B cell (primary cell): Measurements from ENCODE around the gene PTPRN. TPM values are rescaled to one million over a fixed set of nuclear protein-coding genes. Genes with fewer than 3 reads are reported as not detected.

ENCODE experiments used
- ATAC-seq: fragments of 200-7000 bp; cut with Tn5 transposase; one replicate; pipeline ENCODE4 v1.10.0; 2021; ENCODE audit warnings: low read depth, mild to moderate bottlenecking, moderate number of reproducible peaks, moderate library complexity
- CTCF ChIA-PET: fragments of 350-600 bp; sonication (Branson Sonifier 250); formaldehyde crosslinking; loops from one replicate; lab custom pipeline; 2021; ENCODE audit warnings: antibody characterized with exemption, inconsistent platforms; lab: Charles Lee
- POLR2A ChIA-PET: fragments of 350-600 bp; sonication (Branson Sonifier 250); formaldehyde crosslinking; loops from one replicate; lab custom pipeline; 2021; ENCODE audit warnings: antibody characterized with exemption; lab: Charles Lee
- DNase-seq: peaks from one replicate; pipeline ENCODE4 v3.0.0; 2013
- H2AFZ ChIP-seq: 2 replicates; pipeline ENCODE4 v1.6.1; 2012; ENCODE audit warnings: mild to moderate bottlenecking, low read depth, low read length; ENCODE audit not compliant: insufficient read depth, poor library complexity, severe bottlenecking
- H3K27ac ChIP-seq, 2 donors: 1 replicate in 1 of 2; 2 replicates in 1 of 2; pipeline ENCODE4 v1.5.1; 2012 to 2013; ENCODE audit warnings: low read length in 2 of 2, mild to moderate bottlenecking in 2 of 2, moderate library complexity in 1 of 2
- H3K27me3 ChIP-seq, 4 experiments: fragments of 200-600 bp in 1 of 4; sonication (generic) in 1 of 4; replicated peaks in 1 of 4; 1 replicate in 2 of 4; 2 replicates in 2 of 4; pipeline versions ENCODE4 v1.6.1 to v1.7.0; 2013 to 2016; ENCODE audit warnings: low read length in 3 of 4, mild to moderate bottlenecking in 2 of 4, mixed read lengths in 1 of 4, moderate library complexity in 1 of 4; ENCODE audit not compliant: insufficient read depth in 4 of 4, control insufficient read depth in 3 of 4; ENCODE audit errors: control extremely low read depth in 1 of 4
- H3K36me3 ChIP-seq, 2 experiments: replicated peaks in 1 of 2; 1 replicate in 1 of 2; 2 replicates in 1 of 2; pipeline versions ENCODE4 v1.6.1 to v1.7.1; 2013; ENCODE audit warnings: low read length in 1 of 2; ENCODE audit not compliant: insufficient read depth in 2 of 2, control insufficient read depth in 1 of 2; ENCODE audit errors: control extremely low read depth in 1 of 2, extremely low read depth in 1 of 2
- H3K4me1 ChIP-seq, 2 donors: fragments of 200-600 bp in 1 of 2; sonication (generic) in 1 of 2; 1 replicate in 1 of 2; 2 replicates in 1 of 2; pipeline versions ENCODE4 v1.5.1 to v1.6.1; 2013 to 2017; ENCODE audit warnings: low read length in 2 of 2; ENCODE audit not compliant: control insufficient read depth in 2 of 2, insufficient read depth in 2 of 2
- H3K4me2 ChIP-seq: replicated peaks from 2 replicates; pipeline ENCODE3; 2012; ENCODE audit warnings: mild to moderate bottlenecking, low read depth, low read length; ENCODE audit not compliant: poor library complexity, severe bottlenecking
- H3K4me3 ChIP-seq, 5 experiments: fragments of 200-600 bp in 1 of 5; sonication (generic) in 1 of 5; 1 replicate in 3 of 5; 2 replicates in 2 of 5; pipeline versions ENCODE4 v1.5.1 to v1.7.0; 2011 to 2016; ENCODE audit warnings: low read length in 4 of 5, mild to moderate bottlenecking in 4 of 5, low read depth in 2 of 5, control low read depth in 1 of 5, moderate library complexity in 1 of 5; ENCODE audit not compliant: insufficient read depth in 1 of 5; ENCODE audit errors: control extremely low read depth in 1 of 5, extremely low read depth in 1 of 5
- H3K79me2 ChIP-seq: fragments of 200-600 bp; sonication (generic); one replicate; pipeline ENCODE4 v1.6.0; 2016; ENCODE audit warnings: low read length; ENCODE audit not compliant: control insufficient read depth, insufficient read depth
- H3K9ac ChIP-seq: fragments of 200-600 bp; sonication (generic); 2 replicates; pipeline ENCODE4 v1.6.1; 2017; ENCODE audit warnings: mild to moderate bottlenecking, low read length, moderate library complexity
- H3K9me3 ChIP-seq, 3 donors: one replicate each; pipeline versions ENCODE4 v1.6.1 to v1.7.1; 2013; ENCODE audit warnings: low read length in 2 of 3; ENCODE audit not compliant: control insufficient read depth in 2 of 3, insufficient read depth in 1 of 3; ENCODE audit errors: control extremely low read depth in 1 of 3
- H4K20me1 ChIP-seq: 2 replicates; pipeline ENCODE4 v1.6.0; 2012; ENCODE audit warnings: mild to moderate bottlenecking, low read length; ENCODE audit not compliant: insufficient read depth, control insufficient read depth, poor library complexity, severe bottlenecking
- H3K27ac Mint-ChIP-seq: one replicate; pipeline ENCODE4 v1.8.0; 2021; ENCODE audit warnings: mixed read lengths
- H3K27me3 Mint-ChIP-seq: one replicate; pipeline ENCODE4 v1.8.0; 2021; ENCODE audit warnings: mixed read lengths
- H3K4me1 Mint-ChIP-seq: one replicate; pipeline ENCODE4 v1.8.0; 2021; ENCODE audit warnings: mixed read lengths
- H3K4me3 Mint-ChIP-seq: one replicate; pipeline ENCODE4 v1.8.0; 2021; ENCODE audit warnings: mixed read lengths
- H3K9me3 Mint-ChIP-seq: one replicate; pipeline ENCODE4 v1.8.0; 2022; ENCODE audit warnings: mixed read lengths; ENCODE audit not compliant: insufficient read depth
- CTCF ChIP-seq: fragments of 200-600 bp; IDR thresholded peaks from one replicate; pipeline ENCODE4 v1.8.0; 2022; ENCODE audit warnings: antibody characterized with exemption, mild to moderate bottlenecking
- EZH2 ChIP-seq: IDR thresholded peaks from 2 replicates; pipeline ENCODE4 v1.6.1; 2012; ENCODE audit warnings: borderline replicate concordance, low read depth, mild to moderate bottlenecking, moderate library complexity, low read length; ENCODE audit not compliant: insufficient read depth, poor library complexity, severe bottlenecking
- whole genome bisulfite sequencing: methylation state at CpG from one replicate; pipeline ENCODE4 v1.1.5; 2013; ENCODE audit warnings: missing lambda C conversion rate; ENCODE audit not compliant: insufficient coverage; 5-methylcytosine and 5-hydroxymethylcytosine counted together
- intact Hi-C: fragments of 100-400 bp; cut with micrococcal nuclease; formaldehyde crosslinking; loops from one replicate; pipeline ENCODE4 v1.10.0; 2022
- polyA plus RNA-seq: library from polyadenylated mRNA; depleted of rRNA; stranded (reverse); fragments of >200 nt; gene quantifications from 2 replicates; pipeline ENCODE4 v1.2.3, GENCODE V29; 2012
- total RNA-seq, 2 donors: library from RNA; stranded (reverse); fragments of 120-200 nt in 1 of 2; gene quantifications; 1 replicate in 1 of 2; 2 replicates in 1 of 2; pipeline versions ENCODE4 v1.2.3 to v1.2.4, GENCODE V29; 2013 to 2022

PTPRN gene
- total and polyA plus RNA-seq, 2 donors (not counting 1 experiment from before 2014, with no cell fraction given), result 0.04 TPM; not detected in 1

GRCh38 chr2:219350215-219350614, 41.0 kb upstream of the PTPRN start:
- no peaks in the 10 kb centered on the region for H3K4me1 Mint-ChIP-seq
- Histone ChIP-seq H3K9ac (no peak overlapping the region), H2AFZ (no peak overlapping the region), H3K9me3 (no peaks in the 10 kb centered on the region), H3K27me3 (peaks cover 0 to 35% (median 5%) of the 10 kb centered on the region in 4 experiments), H4K20me1 (no peaks in the 10 kb centered on the region), H3K4me1 (no peaks in the 10 kb centered on the region), H3K4me3 (no peak overlapping the region), H3K36me3 (no peaks in the 10 kb centered on the region), H3K27ac (no peak overlapping the region), H3K79me2 (no peaks in the 10 kb centered on the region), H3K4me2 (no peak overlapping the region)
- no peak overlapping the region for H3K4me3 Mint-ChIP-seq
- peaks cover 69% of the 10 kb centered on the region for H3K27me3 Mint-ChIP-seq
- no peak for ATAC-seq
- no peak overlapping the region for H3K27ac Mint-ChIP-seq
- no peak for TF ChIP-seq CTCF
- TF ChIP-seq EZH2, result no peak
- 79% methylated on average over 3 of the region's 3 CpGs for WGBS
- H3K9me3 Mint-ChIP-seq, result no peaks in the 10 kb centered on the region
- intact Hi-C loops, result no loop called here
- CTCF ChIA-PET, result interaction anchor here (1.3 kb wide), 2 partner anchors 11 to 191 kb away, joined by 3 read pairs; no protein-coding TSS in a partner anchor
- no peak for DNase-seq
- POLR2A ChIA-PET, result no interaction called here

DNA sequence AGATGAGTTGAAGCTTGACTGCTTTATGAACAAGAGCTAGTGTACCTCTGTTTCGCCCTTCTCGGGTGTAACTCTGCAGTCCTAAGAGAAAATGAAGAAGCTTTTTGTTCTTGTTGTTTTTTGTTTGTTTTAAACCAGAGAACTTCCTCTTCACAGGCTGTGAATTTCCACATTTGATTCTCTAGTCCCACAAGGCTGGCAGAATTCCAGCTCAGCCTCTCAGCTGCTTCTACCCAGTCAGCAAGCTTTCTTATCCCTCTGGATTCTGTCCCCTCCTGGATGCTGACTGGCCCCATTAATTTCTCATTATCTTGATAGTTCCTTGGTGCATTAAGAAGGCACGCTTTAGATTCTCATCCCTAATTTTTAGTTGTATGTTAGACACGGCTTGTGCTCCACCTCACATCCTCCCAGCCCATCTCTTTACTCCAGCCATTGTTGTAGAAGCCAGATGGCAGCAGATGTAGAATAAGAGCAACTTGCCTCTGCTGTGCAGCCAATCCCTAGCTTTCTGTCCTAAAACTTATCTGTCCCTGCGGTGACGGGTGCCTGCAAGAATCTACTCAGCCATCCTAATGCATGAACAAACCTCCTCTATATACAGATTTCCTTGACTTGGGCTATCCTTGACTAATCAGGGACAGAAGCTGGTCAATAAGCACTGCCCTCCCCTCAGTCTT, 35.7 kb upstream of the PTPRN start:
- Histone ChIP-seq H3K27me3 (peaks cover 0 to 6% (median 0%) of the 10 kb centered on the region in 4 experiments), H4K20me1 (no peaks in the 10 kb centered on the region), H3K9me3 (no peaks in the 10 kb centered on the region), H3K79me2 (no peaks in the 10 kb centered on the region), H3K27ac (no peak overlapping the region), H2AFZ (no peak overlapping the region), H3K9ac (no peak overlapping the region), H3K4me1 (no peaks in the 10 kb centered on the region), H3K4me2 (no peak overlapping the region), H3K36me3 (no peaks in the 10 kb centered on the region), H3K4me3 (no peak overlapping the region)
- peaks cover 40% of the 10 kb centered on the region for H3K27me3 Mint-ChIP-seq
- H3K4me1 Mint-ChIP-seq, result peaks cover 1% of the 10 kb centered on the region
- TF ChIP-seq CTCF, result no peak
- TF ChIP-seq EZH2, result no peak
- intact Hi-C loops, result no loop called here
- CTCF ChIA-PET, result interaction anchor here (0.6 kb wide), 1 partner anchor 315 kb away, joined by 3 read pairs; no protein-coding TSS in a partner anchor
- 90% methylated on average over 2 of the region's 6 CpGs for WGBS
- no peak for DNase-seq
- H3K4me3 Mint-ChIP-seq, result no peak overlapping the region
- no peaks in the 10 kb centered on the region for H3K9me3 Mint-ChIP-seq
- POLR2A ChIA-PET, result no interaction called here
- ATAC-seq, result no peak
- no peak overlapping the region for H3K27ac Mint-ChIP-seq
